Smooth muscle cell (in vitro differentiated cells): ENCODE results near the gene CST9. TPM values are rescaled to one million over a fixed set of nuclear protein-coding genes. Genes with fewer than 3 reads are reported as not detected.

Experiments used
- DNase-seq: peaks from one replicate; lab custom pipeline; 2025; ENCODE audit not compliant: unreplicated experiment; lab: John Stamatoyannopoulos, UW
- H2AFZ ChIP-seq: fragments of 200-600 bp; sonication (generic); 2 replicates; pipeline ENCODE4 v1.6.0; 2016; ENCODE audit warnings: antibody characterized with exemption, low read depth, mild to moderate bottlenecking
- H3F3A ChIP-seq: fragments of 200-600 bp; sonication (generic); 2 replicates; pipeline ENCODE4 v1.6.0; 2017; ENCODE audit warnings: antibody characterized with exemption, low read depth
- H3K27ac ChIP-seq: fragments of 200-600 bp; sonication (generic); 2 replicates; pipeline ENCODE4 v1.5.1; 2016; ENCODE audit warnings: low read depth, mild to moderate bottlenecking
- H3K27me3 ChIP-seq: fragments of 200-600 bp; sonication (generic); 2 replicates; pipeline ENCODE4 v1.6.1; 2016; ENCODE audit warnings: low read depth, mild to moderate bottlenecking
- H3K36me3 ChIP-seq: fragments of 200-600 bp; sonication (generic); 2 replicates; pipeline ENCODE4 v1.5.1; 2016; ENCODE audit warnings: low read depth
- H3K4me1 ChIP-seq: fragments of 200-600 bp; sonication (generic); 2 replicates; pipeline ENCODE4 v1.5.1; 2016; ENCODE audit warnings: low read depth
- H3K4me2 ChIP-seq: fragments of 200-600 bp; sonication (generic); 2 replicates; pipeline ENCODE4 v1.6.0; 2016; ENCODE audit warnings: mild to moderate bottlenecking
- H3K4me3 ChIP-seq: fragments of 200-600 bp; sonication (generic); 2 replicates; pipeline ENCODE4 v1.5.1; 2016; ENCODE audit warnings: mild to moderate bottlenecking
- H3K79me2 ChIP-seq: fragments of 200-600 bp; sonication (generic); 2 replicates; pipeline ENCODE4 v1.6.0; 2016; ENCODE audit warnings: low read depth, mild to moderate bottlenecking
- H3K9ac ChIP-seq: fragments of 200-600 bp; sonication (generic); 2 replicates; pipeline ENCODE4 v1.6.0; 2016; ENCODE audit warnings: low read depth
- H3K9me3 ChIP-seq: fragments of 200-600 bp; sonication (generic); replicated peaks from 2 replicates; pipeline ENCODE4 v1.5.1; 2016; ENCODE audit warnings: low read depth
- H4K20me1 ChIP-seq: fragments of 200-600 bp; sonication (generic); 2 replicates; pipeline ENCODE4 v1.6.0; 2016; ENCODE audit warnings: low read depth
- WGBS: methylation state at CpG from one replicate; pipeline ENCODE4 v1.1.7; 2016; ENCODE audit warnings: low lambda C conversion rate; 5-methylcytosine and 5-hydroxymethylcytosine counted together
- polyA plus RNA-seq: library from polyadenylated mRNA; unstranded; fragments of >200 nt; fragmentation: Nextera tagmentation; extraction: Ambion mirVana; gene quantifications from 2 replicates; pipeline ENCODE4 v1.2.1, GENCODE V29; 2016
- total RNA-seq: library from RNA; depleted of rRNA; stranded (reverse); fragments of >200 nt; gene quantifications from 2 replicates; pipeline ENCODE4 v1.2.3, GENCODE V29; 2014
- TF ChIP-seq, protein P1 (sequence below): fragments of 200-600 bp; sonication (generic); IDR thresholded peaks from 2 replicates; pipeline ENCODE4 v1.5.1; 2017; ENCODE audit warnings: borderline replicate concordance, mild to moderate bottlenecking, antibody characterized with exemption; ENCODE audit not compliant: insufficient read depth, poor library complexity, severe bottlenecking

The CST9 gene
- total and polyA plus RNA-seq, 2 experiments from 2014 or later, result not detected

DNA sequence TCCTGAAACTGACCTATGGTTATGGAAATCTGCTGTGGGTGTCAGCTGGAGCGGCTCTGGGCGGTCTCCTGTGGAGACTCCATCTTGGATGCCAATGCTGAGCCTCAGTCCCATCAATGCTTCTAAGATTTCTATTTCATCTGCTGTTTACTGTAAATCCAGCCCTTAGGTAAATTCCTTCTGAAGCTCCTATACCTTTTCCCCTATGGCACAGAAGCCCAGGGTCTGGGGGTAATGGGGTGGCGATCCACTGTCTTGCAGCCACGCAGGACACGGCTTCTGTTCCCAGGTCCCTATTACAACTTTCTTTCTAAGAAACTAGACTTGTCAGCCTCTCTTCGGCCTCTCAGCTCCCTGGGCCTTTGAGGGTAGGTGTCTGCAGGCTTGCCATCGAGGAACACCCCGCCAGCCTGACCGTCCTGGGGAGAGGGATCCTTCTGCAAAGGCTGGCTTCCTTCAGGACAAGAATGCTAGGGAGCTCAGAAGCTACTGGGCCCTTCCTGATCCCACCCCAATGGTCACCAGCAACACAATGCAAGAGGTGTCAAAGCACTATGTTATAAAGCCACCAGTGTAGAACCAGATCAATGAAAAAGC lies 25.6 kb upstream of the CST9 start:
- WGBS, result 97% methylated on average over 9 of the region's 9 CpGs

DNA sequence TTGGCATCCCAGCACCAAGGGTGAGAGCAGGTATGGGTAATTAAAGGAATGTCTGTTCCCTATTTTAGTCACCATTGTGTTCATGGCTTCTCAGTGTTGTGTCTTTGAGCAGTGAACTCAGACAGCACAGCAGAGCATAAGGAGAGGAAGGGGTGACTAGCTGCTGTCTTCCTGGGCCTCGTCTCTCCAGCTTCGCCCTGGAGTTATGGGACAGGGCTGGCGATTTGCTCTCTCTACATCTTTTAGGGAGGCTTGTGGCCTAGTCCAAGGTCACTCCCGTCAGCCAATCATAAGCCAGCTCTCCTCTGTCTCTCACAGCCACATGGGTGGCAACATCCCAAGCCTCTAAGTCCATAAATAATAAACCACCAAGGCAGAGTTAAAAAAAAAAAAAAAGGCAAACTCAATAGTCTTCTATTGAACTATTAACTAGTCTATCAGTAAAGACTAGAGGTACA lies 24.7 kb upstream of the CST9 start:
- no peak overlapping the region for H3K4me3 ChIP-seq
- WGBS, result 96% methylated on average over 4 of the region's 4 CpGs

More for the DNA sequence above, 25.6 kb upstream of the CST9 start:
- H3K27me3 ChIP-seq, result no peaks in the 10 kb centered on the region
- no peak for DNase-seq
- no peak overlapping the region for H3K27ac ChIP-seq
- H2AFZ ChIP-seq, result no peak overlapping the region
- TF ChIP-seq, protein P1, sequence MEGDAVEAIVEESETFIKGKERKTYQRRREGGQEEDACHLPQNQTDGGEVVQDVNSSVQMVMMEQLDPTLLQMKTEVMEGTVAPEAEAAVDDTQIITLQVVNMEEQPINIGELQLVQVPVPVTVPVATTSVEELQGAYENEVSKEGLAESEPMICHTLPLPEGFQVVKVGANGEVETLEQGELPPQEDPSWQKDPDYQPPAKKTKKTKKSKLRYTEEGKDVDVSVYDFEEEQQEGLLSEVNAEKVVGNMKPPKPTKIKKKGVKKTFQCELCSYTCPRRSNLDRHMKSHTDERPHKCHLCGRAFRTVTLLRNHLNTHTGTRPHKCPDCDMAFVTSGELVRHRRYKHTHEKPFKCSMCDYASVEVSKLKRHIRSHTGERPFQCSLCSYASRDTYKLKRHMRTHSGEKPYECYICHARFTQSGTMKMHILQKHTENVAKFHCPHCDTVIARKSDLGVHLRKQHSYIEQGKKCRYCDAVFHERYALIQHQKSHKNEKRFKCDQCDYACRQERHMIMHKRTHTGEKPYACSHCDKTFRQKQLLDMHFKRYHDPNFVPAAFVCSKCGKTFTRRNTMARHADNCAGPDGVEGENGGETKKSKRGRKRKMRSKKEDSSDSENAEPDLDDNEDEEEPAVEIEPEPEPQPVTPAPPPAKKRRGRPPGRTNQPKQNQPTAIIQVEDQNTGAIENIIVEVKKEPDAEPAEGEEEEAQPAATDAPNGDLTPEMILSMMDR, result no peak
- H3K79me2 ChIP-seq, result no peaks in the 10 kb centered on the region
- H3K9ac ChIP-seq, result no peak overlapping the region
- no peaks in the 10 kb centered on the region for H3K9me3 ChIP-seq
- no peaks in the 10 kb centered on the region for H3K36me3 ChIP-seq
- no peak overlapping the region for H3K4me2 ChIP-seq
- no peaks in the 10 kb centered on the region for H3F3A ChIP-seq
- H3K4me3 ChIP-seq, result no peak overlapping the region
- H3K4me1 ChIP-seq, result no peaks in the 10 kb centered on the region
- peaks cover 15% of the 10 kb centered on the region for H4K20me1 ChIP-seq

DNA sequence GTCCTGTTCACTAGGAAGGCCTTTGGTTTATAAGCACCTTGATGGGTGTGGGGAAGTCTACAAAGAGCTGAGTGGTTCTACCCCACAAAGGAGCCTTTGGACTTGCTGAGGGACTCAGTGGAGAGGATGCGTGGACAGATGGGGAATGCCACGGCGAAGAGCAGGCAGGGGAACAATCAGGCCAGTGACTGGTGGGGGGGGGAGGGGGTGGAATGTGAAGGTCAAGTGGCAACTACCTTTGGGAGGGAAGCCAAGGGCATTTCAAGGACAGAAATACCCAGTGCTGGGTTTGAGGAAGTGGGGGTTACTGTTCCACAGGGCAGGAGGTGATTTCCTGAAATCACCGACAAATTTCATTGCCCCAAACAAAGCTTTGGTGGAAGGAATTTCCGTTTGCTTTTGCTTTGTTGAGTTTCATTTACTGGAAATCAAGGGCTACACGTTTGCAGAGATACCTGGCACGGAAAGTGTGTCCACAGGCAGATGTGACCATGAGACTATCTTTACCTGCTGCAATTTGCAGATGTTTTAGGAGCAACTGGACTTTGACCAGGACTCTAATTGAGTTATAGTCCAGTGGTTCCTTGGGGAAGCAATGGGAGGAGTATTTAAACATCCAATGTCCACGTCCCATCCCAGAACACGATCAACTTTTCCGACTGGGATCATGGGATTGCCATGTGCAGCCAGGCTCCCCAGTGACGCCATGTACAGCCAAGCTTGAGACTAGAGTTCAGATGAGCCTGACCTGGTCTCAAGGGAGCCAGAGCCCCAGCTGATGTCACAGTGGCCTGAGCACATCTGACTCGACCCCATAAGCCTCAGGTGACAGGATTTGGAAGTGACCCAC lies 24.1 kb upstream of the CST9 start:
- TF ChIP-seq, protein P1, result no peak
- H3K9ac ChIP-seq, result no peak overlapping the region
- no peak overlapping the region for H2AFZ ChIP-seq
- no peaks in the 10 kb centered on the region for H3K27me3 ChIP-seq
- no peak overlapping the region for H3K4me3 ChIP-seq
- H3K4me1 ChIP-seq, result no peaks in the 10 kb centered on the region
- H4K20me1 ChIP-seq, result peaks cover 2% of the 10 kb centered on the region
- no peaks in the 10 kb centered on the region for H3K9me3 ChIP-seq
- DNase-seq, result no peak
- H3F3A ChIP-seq, result no peaks in the 10 kb centered on the region
- no peak overlapping the region for H3K27ac ChIP-seq
- H3K4me2 ChIP-seq, result no peak overlapping the region
- H3K36me3 ChIP-seq, result no peaks in the 10 kb centered on the region
- 89% methylated on average over 12 of the region's 12 CpGs for WGBS
- no peaks in the 10 kb centered on the region for H3K79me2 ChIP-seq

More for the DNA sequence above, 24.7 kb upstream of the CST9 start:
- H3K27me3 ChIP-seq, result no peaks in the 10 kb centered on the region
- no peak overlapping the region for H3K4me2 ChIP-seq
- no peak overlapping the region for H3K9ac ChIP-seq
- TF ChIP-seq, protein P1, result no peak
- no peak for DNase-seq
- peaks cover 8% of the 10 kb centered on the region for H4K20me1 ChIP-seq
- no peaks in the 10 kb centered on the region for H3K9me3 ChIP-seq
- H3F3A ChIP-seq, result no peaks in the 10 kb centered on the region
- H3K36me3 ChIP-seq, result no peaks in the 10 kb centered on the region
- H3K4me1 ChIP-seq, result no peaks in the 10 kb centered on the region
- H3K27ac ChIP-seq, result no peak overlapping the region
- H2AFZ ChIP-seq, result no peak overlapping the region
- H3K79me2 ChIP-seq, result no peaks in the 10 kb centered on the region
